HCT116 (cell line): ENCODE measurements around the gene ANXA2. TPM values are rescaled to one million over a fixed set of nuclear protein-coding genes. Genes with fewer than 3 reads are reported as not detected.

Experiments used
- CEBPB ChIP-seq: IDR thresholded peaks from 2 replicates; pipeline ENCODE4 v1.6.1; 2012; ENCODE audit warnings: low read depth
- CTCF ChIP-seq, 3 experiments: fragments of 200-600 bp in 1 of 3; sonication (generic) in 1 of 3; IDR thresholded peaks in 2 of 3; conservative IDR thresholded peaks in 1 of 3; 2 replicates each; pipeline ENCODE4 v1.5.1; 2012 to 2017; ENCODE audit warnings: low read depth in 2 of 3, low read length in 2 of 3, antibody characterized with exemption in 1 of 3, borderline replicate concordance in 1 of 3, control low read depth in 1 of 3, mild to moderate bottlenecking in 1 of 3, mixed read lengths in 1 of 3, mixed run types in 1 of 3, moderate library complexity in 1 of 3; ENCODE audit not compliant: insufficient read depth in 1 of 3
- ELF1 ChIP-seq: IDR thresholded peaks from 2 replicates; pipeline ENCODE4 v1.6.1; 2012; ENCODE audit warnings: low read depth, borderline replicate concordance
- EZH2phosphoT487 ChIP-seq: fragments of 200-600 bp; IDR thresholded peaks from 2 replicates; pipeline ENCODE4 v1.6.1; 2018; ENCODE audit warnings: antibody characterized with exemption, borderline replicate concordance
- FOSL1 ChIP-seq: IDR thresholded peaks from 2 replicates; pipeline ENCODE4 v1.6.1; 2012; ENCODE audit warnings: low read depth
- MAX ChIP-seq: IDR thresholded peaks from 2 replicates; pipeline ENCODE4 v1.6.1; 2012
- POLR2AphosphoS5 ChIP-seq: IDR thresholded peaks from 2 replicates; pipeline ENCODE4 v1.6.1; 2011; ENCODE audit warnings: mild to moderate bottlenecking, low read depth, low read length, moderate library complexity
- SIN3A ChIP-seq: IDR thresholded peaks from 2 replicates; pipeline ENCODE4 v1.6.1; 2012; ENCODE audit warnings: low read depth
- SRF ChIP-seq: IDR thresholded peaks from 2 replicates; pipeline ENCODE4 v1.6.1; 2012; ENCODE audit warnings: low read depth
- TCF7L2 ChIP-seq: IDR thresholded peaks from 2 replicates; pipeline ENCODE4 v1.7.0; 2011; ENCODE audit warnings: borderline replicate concordance, inconsistent platforms; ENCODE audit not compliant: insufficient read depth, insufficient read length; ENCODE audit errors: extremely low read depth
- YY1 ChIP-seq: IDR thresholded peaks from 2 replicates; pipeline ENCODE4 v1.6.1; 2011; ENCODE audit warnings: low read length, low read depth, moderate library complexity, mild to moderate bottlenecking; ENCODE audit not compliant: insufficient replicate concordance; ENCODE audit errors: extremely low read depth
- ZFX ChIP-seq: fragments of 450-650 bp; IDR thresholded peaks from 2 replicates; pipeline ENCODE4 v1.6.1; 2017
- ZNF274 ChIP-seq: fragments of 200-500 bp; sonication (Bioruptor generic); IDR thresholded peaks from 2 replicates; pipeline ENCODE4 v1.6.1; 2014; ENCODE audit warnings: mild to moderate bottlenecking, low read depth, low read length, inconsistent platforms
- total RNA-seq: library from RNA; stranded (reverse); gene quantifications from one replicate; pipeline ENCODE4 v1.2.1, GENCODE V29; 2021; ENCODE audit not compliant: unreplicated experiment

Gene ANXA2
- total RNA-seq, 1 experiment from 2014 or later: 1,298 TPM

- TF ChIP-seq YY1 (no peak), ELF1 (no peak), MAX (no peak), EZH2phosphoT487 (no peak), CTCF (IDR thresholded peaks at IDR 0.05 in 2 of 3, conservative IDR thresholded peaks at IDR 0.05 in 1 of 3; ENCODE audit: borderline replicate concordance in 1 of 3, insufficient read depth in 1 of 3, low read depth in 2 of 3, low read length in 2 of 3) (no peak), ZNF274 (no peak), TCF7L2 (no peak), ZFX (no peak), POLR2AphosphoS5 (no peak), SRF (peak; percentile 55; the same call in 1 of the 2 replicates), CEBPB (no peak), SIN3A (0 out of 2 replicates have a peak, but pooled peaks have one; percentile 28), FOSL1 (peak; percentile 81)
These were observed 9.6 kb upstream of the ANXA2 start (continued) for GRCh38 chr15:60407415-60407805.
